Measurements from ENCODE around the gene INHBC.
"Not testable (repeated sequence)": the region's sequence is repeated elsewhere in the genome, so short reads cannot be mapped to it uniquely, and the experiment has no call there.

The INHBC gene

GRCh38 chr12:57444337-57444736 is 9.8 kb downstream of the INHBC start:
- not testable (repeated sequence) for H3K9ac ChIP-seq (ENCODE audit: low read depth, low read length); H3K4me3 ChIP-seq (ENCODE audit: low read depth, low read length); H3K27me3 ChIP-seq (ENCODE audit: control insufficient read depth, insufficient read depth, low read length); H3K9me3 ChIP-seq (ENCODE audit: control insufficient read depth, insufficient read depth, low read length); H3K36me3 ChIP-seq (ENCODE audit: control insufficient read depth, insufficient read depth, low read length); H3K27ac ChIP-seq (ENCODE audit: low read depth, low read length); H3K4me1 ChIP-seq (ENCODE audit: control insufficient read depth, insufficient read depth, low read length)

DNA sequence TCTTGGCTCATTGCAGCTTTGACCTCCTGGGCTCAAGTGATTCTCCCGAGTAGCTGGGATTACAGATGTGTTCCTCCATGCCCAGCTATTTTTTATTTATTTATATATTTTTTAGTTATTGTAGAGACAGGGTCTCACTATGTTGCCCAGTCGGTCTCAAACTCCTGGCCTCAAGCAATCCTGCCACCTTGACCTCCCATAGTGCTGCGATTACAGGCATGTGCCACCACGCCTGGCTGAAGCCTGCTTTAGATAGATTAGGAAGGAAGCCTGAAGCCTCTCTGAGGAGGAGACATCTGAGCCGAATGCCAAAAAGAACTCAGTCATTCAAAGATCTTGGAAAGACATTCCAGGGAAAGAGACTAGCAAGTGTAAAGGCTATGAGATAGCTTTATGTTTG is 10.2 kb downstream of the INHBC start:
- no peak overlapping the region for H3K27ac ChIP-seq (ENCODE audit: low read depth, low read length)
- H3K4me1 ChIP-seq (ENCODE audit: control insufficient read depth, insufficient read depth, low read length): no peaks in the 10 kb centered on the region
- H3K27me3 ChIP-seq (ENCODE audit: control insufficient read depth, insufficient read depth, low read length): no peaks in the 10 kb centered on the region
- H3K9ac ChIP-seq (ENCODE audit: low read depth, low read length): no peak overlapping the region
- no peak overlapping the region for H3K4me3 ChIP-seq (ENCODE audit: low read depth, low read length)
- no peaks in the 10 kb centered on the region for H3K36me3 ChIP-seq (ENCODE audit: control insufficient read depth, insufficient read depth, low read length)
- H3K9me3 ChIP-seq (ENCODE audit: control insufficient read depth, insufficient read depth, low read length): no peaks in the 10 kb centered on the region

GRCh38 chr12:57446292-57446960 is 11.8 kb downstream of the INHBC start:
- no peak overlapping the region for H3K27ac ChIP-seq (ENCODE audit: low read depth, low read length)
- H3K4me1 ChIP-seq (ENCODE audit: control insufficient read depth, insufficient read depth, low read length): no peaks in the 10 kb centered on the region
- no peaks in the 10 kb centered on the region for H3K9me3 ChIP-seq (ENCODE audit: control insufficient read depth, insufficient read depth, low read length)
- no peaks in the 10 kb centered on the region for H3K36me3 ChIP-seq (ENCODE audit: control insufficient read depth, insufficient read depth, low read length)
- H3K4me3 ChIP-seq (ENCODE audit: low read depth, low read length): no peak overlapping the region
- no peaks in the 10 kb centered on the region for H3K27me3 ChIP-seq (ENCODE audit: control insufficient read depth, insufficient read depth, low read length)
- no peak overlapping the region for H3K9ac ChIP-seq (ENCODE audit: low read depth, low read length)

DNA sequence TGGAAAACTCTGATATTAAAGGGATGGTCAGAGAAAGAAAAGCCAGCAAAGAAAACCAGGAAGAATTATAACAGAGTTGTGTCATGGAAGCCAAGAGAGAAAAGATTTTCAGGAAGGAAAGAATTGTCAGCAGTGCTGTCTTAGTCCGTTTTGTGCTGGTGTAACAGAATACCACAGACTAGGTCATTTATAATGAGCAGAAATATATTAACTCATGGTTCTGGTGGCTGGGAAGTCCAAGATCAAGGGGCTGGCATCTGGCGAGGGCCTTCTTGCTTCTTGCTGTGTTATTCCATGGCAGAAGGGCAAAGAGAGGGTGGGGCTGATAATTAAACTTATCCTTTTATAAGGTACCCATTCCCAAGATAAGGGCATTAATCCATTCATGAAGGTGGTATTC is 14.1 kb downstream of the INHBC start:
- Histone ChIP-seq H3K27me3 (ENCODE audit: control insufficient read depth, insufficient read depth, low read length) (no peaks in the 10 kb centered on the region), H3K36me3 (ENCODE audit: control insufficient read depth, insufficient read depth, low read length) (no peaks in the 10 kb centered on the region)

GRCh38 chr12:57449375-57449774 is 14.8 kb downstream of the INHBC start:
- Histone ChIP-seq H3K9me3 (ENCODE audit: control insufficient read depth, insufficient read depth, low read length) (no peaks in the 10 kb centered on the region), H3K9ac (ENCODE audit: low read depth, low read length) (no peak overlapping the region), H3K4me3 (ENCODE audit: low read depth, low read length) (no peak overlapping the region), H3K4me1 (ENCODE audit: control insufficient read depth, insufficient read depth, low read length) (peaks cover 11% of the 10 kb centered on the region), H3K36me3 (ENCODE audit: control insufficient read depth, insufficient read depth, low read length) (no peaks in the 10 kb centered on the region), H3K27me3 (ENCODE audit: control insufficient read depth, insufficient read depth, low read length) (no peaks in the 10 kb centered on the region), H3K27ac (ENCODE audit: low read depth, low read length) (no peak overlapping the region)

More for the DNA sequence above, 14.1 kb downstream of the INHBC start:
- Histone ChIP-seq H3K4me3 (ENCODE audit: low read depth, low read length) (no peak overlapping the region), H3K9me3 (ENCODE audit: control insufficient read depth, insufficient read depth, low read length) (no peaks in the 10 kb centered on the region), H3K4me1 (ENCODE audit: control insufficient read depth, insufficient read depth, low read length) (peaks cover 11% of the 10 kb centered on the region), H3K9ac (ENCODE audit: low read depth, low read length) (no peak overlapping the region), H3K27ac (ENCODE audit: low read depth, low read length) (no peak overlapping the region)

DNA sequence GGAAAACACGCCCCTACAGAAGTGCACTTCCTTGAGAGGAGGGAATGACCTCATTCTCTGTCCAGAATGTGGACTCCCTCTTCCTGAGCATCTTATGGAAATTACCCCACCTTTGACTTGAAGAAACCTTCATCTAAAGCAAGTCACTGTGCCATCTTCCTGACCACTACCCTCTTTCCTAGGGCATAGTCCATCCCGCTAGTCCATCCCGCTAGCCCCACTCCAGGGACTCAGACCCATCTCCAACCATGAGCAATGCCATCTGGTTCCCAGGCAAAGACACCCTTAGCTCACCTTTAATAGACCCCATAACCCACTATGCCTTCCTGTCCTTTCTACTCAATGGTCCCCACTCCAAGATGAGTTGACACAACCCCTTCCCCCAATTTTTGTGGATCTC is 15.5 kb downstream of the INHBC start:
- Histone ChIP-seq H3K4me1 (ENCODE audit: control insufficient read depth, insufficient read depth, low read length) (peaks cover 17% of the 10 kb centered on the region), H3K27me3 (ENCODE audit: control insufficient read depth, insufficient read depth, low read length) (no peaks in the 10 kb centered on the region), H3K9ac (ENCODE audit: low read depth, low read length) (no peak overlapping the region), H3K27ac (ENCODE audit: low read depth, low read length) (no peak overlapping the region), H3K4me3 (ENCODE audit: low read depth, low read length) (no peak overlapping the region), H3K36me3 (ENCODE audit: control insufficient read depth, insufficient read depth, low read length) (no peaks in the 10 kb centered on the region), H3K9me3 (ENCODE audit: control insufficient read depth, insufficient read depth, low read length) (no peaks in the 10 kb centered on the region)

GRCh38 chr12:57451233-57451778 is 16.7 kb downstream of the INHBC start:
- Histone ChIP-seq H3K27ac (ENCODE audit: low read depth, low read length) (no peak overlapping the region), H3K4me1 (ENCODE audit: control insufficient read depth, insufficient read depth, low read length) (peaks cover 27% of the 10 kb centered on the region), H3K9me3 (ENCODE audit: control insufficient read depth, insufficient read depth, low read length) (no peaks in the 10 kb centered on the region), H3K9ac (ENCODE audit: low read depth, low read length) (no peak overlapping the region), H3K27me3 (ENCODE audit: control insufficient read depth, insufficient read depth, low read length) (no peaks in the 10 kb centered on the region), H3K4me3 (ENCODE audit: low read depth, low read length) (no peak overlapping the region), H3K36me3 (ENCODE audit: control insufficient read depth, insufficient read depth, low read length) (no peaks in the 10 kb centered on the region)

GRCh38 chr12:57452181-57452936 is 17.8 kb downstream of the INHBC start:
- Histone ChIP-seq H3K4me3 (ENCODE audit: low read depth, low read length) (no peak overlapping the region), H3K27ac (ENCODE audit: low read depth, low read length) (no peak overlapping the region), H3K9ac (ENCODE audit: low read depth, low read length) (no peak overlapping the region), H3K36me3 (ENCODE audit: control insufficient read depth, insufficient read depth, low read length) (no peaks in the 10 kb centered on the region), H3K9me3 (ENCODE audit: control insufficient read depth, insufficient read depth, low read length) (no peaks in the 10 kb centered on the region), H3K27me3 (ENCODE audit: control insufficient read depth, insufficient read depth, low read length) (no peaks in the 10 kb centered on the region), H3K4me1 (ENCODE audit: control insufficient read depth, insufficient read depth, low read length) (peaks cover 31% of the 10 kb centered on the region)

GRCh38 chr12:57452937-57453509 is 18.4 kb downstream of the INHBC start:
- Histone ChIP-seq H3K36me3 (ENCODE audit: control insufficient read depth, insufficient read depth, low read length) (no peaks in the 10 kb centered on the region), H3K4me3 (ENCODE audit: low read depth, low read length) (no peak overlapping the region), H3K27ac (ENCODE audit: low read depth, low read length) (no peak overlapping the region), H3K4me1 (ENCODE audit: control insufficient read depth, insufficient read depth, low read length) (peaks cover 31% of the 10 kb centered on the region), H3K9ac (ENCODE audit: low read depth, low read length) (no peak overlapping the region), H3K27me3 (ENCODE audit: control insufficient read depth, insufficient read depth, low read length) (no peaks in the 10 kb centered on the region), H3K9me3 (ENCODE audit: control insufficient read depth, insufficient read depth, low read length) (no peaks in the 10 kb centered on the region)

GRCh38 chr12:57454213-57454565 is 19.6 kb downstream of the INHBC start:
- no peaks in the 10 kb centered on the region for H3K9me3 ChIP-seq (ENCODE audit: control insufficient read depth, insufficient read depth, low read length)
- no peak overlapping the region for H3K4me3 ChIP-seq (ENCODE audit: low read depth, low read length)
- H3K36me3 ChIP-seq (ENCODE audit: control insufficient read depth, insufficient read depth, low read length): no peaks in the 10 kb centered on the region
- H3K4me1 ChIP-seq (ENCODE audit: control insufficient read depth, insufficient read depth, low read length): peaks cover 39% of the 10 kb centered on the region
- peak overlapping the region; percentile 51 for H3K9ac ChIP-seq (ENCODE audit: low read depth, low read length)
- H3K27ac ChIP-seq (ENCODE audit: low read depth, low read length): peak overlapping the region; percentile 73
- H3K27me3 ChIP-seq (ENCODE audit: control insufficient read depth, insufficient read depth, low read length): no peaks in the 10 kb centered on the region
